ENCODE data around the gene CLIC3. TPM values are rescaled to one million over a fixed set of nuclear protein-coding genes. Genes with fewer than 3 reads are reported as not detected.

The CLIC3 gene
- total RNA-seq, 1 experiment from 2014 or later: 6.2 TPM

- Histone ChIP-seq H3K9me3 (ENCODE audit: control insufficient read depth, insufficient read depth, low read depth, low read length) (no peaks in the 10 kb centered on the region), H3K4me3 (ENCODE audit: low read depth in 2 of 2, low read length in 2 of 2) (no peak overlapping the region), H3K36me3 (ENCODE audit: control insufficient read depth, insufficient read depth, low read length) (no peaks in the 10 kb centered on the region), H3K4me1 (ENCODE audit: control insufficient read depth, insufficient read depth, low read length) (no peaks in the 10 kb centered on the region), H3K27ac (ENCODE audit: low read length) (no peak overlapping the region), H3K27me3 (ENCODE audit: control insufficient read depth, insufficient read depth, low read length) (no peaks in the 10 kb centered on the region)
- intact Hi-C loops (cut with micrococcal nuclease; ENCODE audit: unreplicated experiment) (no loop called here), in situ Hi-C loops (cut with HindIII; ENCODE audit: low pct_unique_long_range_greater_than_20kb, low sequenced_read_pairs) (no loop called here)
- BruUV-seq (replicated peaks): no TSS peak
- ATAC-seq: no peak
- ChIA-PET POLR2A (no interaction called here), CTCF (no interaction called here)
- no peak for TF ChIP-seq REST (IDR thresholded peaks at IDR 0.05; ENCODE audit: insufficient read depth in 1 of 2, low read depth in 2 of 2, low read length in 1 of 2)
- TF ChIP-seq POLR2AphosphoS5 (IDR thresholded peaks at IDR 0.05; ENCODE audit: low read depth, low read length): no peak
- TF ChIP-seq CTCF (IDR thresholded peaks at IDR 0.05): no peak
- no peak for TF ChIP-seq SIN3A (IDR thresholded peaks at IDR 0.05; ENCODE audit: borderline replicate concordance, insufficient read depth, low read depth, low read length)
- TF ChIP-seq TCF7L2 (IDR thresholded peaks at IDR 0.05; ENCODE audit: low read depth, low read length): no peak
- DNase-seq (ENCODE audit: low read depth, low spot score): no peak
Observed at GRCh38 chr9:136985853-136986252, 10.5 kb downstream of the CLIC3 start.

GRCh38 chr9:136985027-136985602 is 11.3 kb downstream of the CLIC3 start:
- no peaks in the 10 kb centered on the region for H3K4me1 ChIP-seq (ENCODE audit: control insufficient read depth, insufficient read depth, low read length)
- TF ChIP-seq TCF7L2 (IDR thresholded peaks at IDR 0.05; ENCODE audit: low read depth, low read length): no peak
- no peak for TF ChIP-seq SIN3A (IDR thresholded peaks at IDR 0.05; ENCODE audit: borderline replicate concordance, insufficient read depth, low read depth, low read length)
- no peak for TF ChIP-seq POLR2AphosphoS5 (IDR thresholded peaks at IDR 0.05; ENCODE audit: low read depth, low read length)
- TF ChIP-seq REST (IDR thresholded peaks at IDR 0.05; ENCODE audit: insufficient read depth in 1 of 2, low read depth in 2 of 2, low read length in 1 of 2): no peak
- no peak for TF ChIP-seq CTCF (IDR thresholded peaks at IDR 0.05)
- DNase-seq (ENCODE audit: low read depth, low spot score) (no peak), ATAC-seq (no peak)
- no TSS peak for BruUV-seq (replicated peaks)
- no peak overlapping the region for H3K4me3 ChIP-seq (ENCODE audit: low read depth in 2 of 2, low read length in 2 of 2)
- no peaks in the 10 kb centered on the region for H3K36me3 ChIP-seq (ENCODE audit: control insufficient read depth, insufficient read depth, low read length)
- POLR2A ChIA-PET: no interaction called here
- in situ Hi-C loops (cut with HindIII; ENCODE audit: low pct_unique_long_range_greater_than_20kb, low sequenced_read_pairs) (no loop called here), intact Hi-C loops (cut with micrococcal nuclease; ENCODE audit: unreplicated experiment) (no loop called here)
- H3K9me3 ChIP-seq (ENCODE audit: control insufficient read depth, insufficient read depth, low read depth, low read length): no peaks in the 10 kb centered on the region
- CTCF ChIA-PET: interaction anchor here (0.6 kb wide), 1 partner anchor 51 kb away, joined by 5 read pairs; no protein-coding TSS in a partner anchor
- H3K27ac ChIP-seq (ENCODE audit: low read length): no peak overlapping the region
- H3K27me3 ChIP-seq (ENCODE audit: control insufficient read depth, insufficient read depth, low read length): no peaks in the 10 kb centered on the region
